Spleen (tissue), 7 donors: ENCODE data around the gene TMEM196.

Experiments used
- CTCF ChIP-seq, 11 experiments: fragments of 200-600 bp in 7 of 11; fragments of 450-650 bp in 4 of 11; sonication (generic) in 4 of 11; IDR thresholded peaks in 8 of 11; conservative IDR thresholded peaks in 3 of 11; 1 replicate in 7 of 11; 2 replicates in 4 of 11; pipeline versions ENCODE4 v1.4.0 to v1.8.0; 2016 to 2021; ENCODE audit warnings: antibody characterized with exemption in 11 of 11, inconsistent platforms in 4 of 11, mild to moderate bottlenecking in 1 of 11
- POLR2A ChIP-seq, 3 donors: fragments of 450-650 bp; IDR thresholded peaks; one replicate each; pipeline ENCODE4 v1.5.1; 2017; ENCODE audit warnings: antibody characterized with exemption in 3 of 3, mild to moderate bottlenecking in 1 of 3
- donor health status: DM: no; HTN: no; CAD: no; lungs with moderate emphysema.
- donor health status: DM: no; HTN: no; CAD: no.
- donor health status: DM: no; HTN: no; CAD: no.

- TF ChIP-seq CTCF (IDR thresholded peaks at IDR 0.05 in 8 of 11, conservative IDR thresholded peaks at IDR 0.05 in 3 of 11) (no peak), POLR2A (IDR thresholded peaks at IDR 0.05) (no peak)
Measured at GRCh38 chr7:19816128-19816527, 42.7 kb upstream of the TMEM196 start.
